LNCaP clone FGC (cell line): ENCODE data around the gene ABHD11.
"Not testable (repeated sequence)": the region's sequence is repeated elsewhere in the genome, so short reads cannot be mapped to it uniquely, and the experiment has no call there.

ENCODE experiments used
- DNase-seq: peaks from one replicate; pipeline ENCODE4 v3.0.0-alpha.2; 2011; ENCODE audit warnings: low read depth
- H3K4me3 ChIP-seq: 2 replicates; pipeline ENCODE4 v1.5.1; 2011; ENCODE audit warnings: mild to moderate bottlenecking, low read depth, low read length, control low read depth
- CTCF ChIP-seq: IDR thresholded peaks from 2 replicates; pipeline ENCODE4 v1.5.1; 2012; ENCODE audit warnings: mild to moderate bottlenecking; ENCODE audit not compliant: control insufficient read depth, insufficient read depth; ENCODE audit errors: extremely low read depth

Gene ABHD11

GRCh38 chr7:73738612-73739386, at the start of gene ABHD11:
ABHD11 (minus strand) TSS chr7:73738802; CDS start chr7:73738770, 32 bp downstream.
- peak; percentile 93 for DNase-seq
- peak within 1 kb of the TSS; percentile 89 for H3K4me3 ChIP-seq
- 0 out of 2 replicates have a peak, but pooled peaks have one; percentile 3 for TF ChIP-seq CTCF

- not testable (repeated sequence) for DNase-seq, H3K4me3 ChIP-seq
Observed at GRCh38 chr7:73787786-73788048, 49.1 kb upstream of the ABHD11 start.

- DNase-seq = no peak
- TF ChIP-seq CTCF = no peak
Observed at GRCh38 chr7:73786588-73786987, 48.0 kb upstream of the ABHD11 start.

GRCh38 chr7:73779517-73779916, 40.9 kb upstream of the ABHD11 start:
- no peak for DNase-seq
- H3K4me3 ChIP-seq = no peak overlapping the region
- TF ChIP-seq CTCF = no peak

More at GRCh38 chr7:73786588-73786987, 48.0 kb upstream of the ABHD11 start:
- H3K4me3 ChIP-seq = no peak overlapping the region

GRCh38 chr7:73778801-73779389, 40.3 kb upstream of the ABHD11 start:
- DNase-seq = no peak
- TF ChIP-seq CTCF = no peak

GRCh38 chr7:73774923-73775322, 36.3 kb upstream of the ABHD11 start:
- no peak for DNase-seq
- H3K4me3 ChIP-seq = no peak overlapping the region
- TF ChIP-seq CTCF = no peak

More at GRCh38 chr7:73778801-73779389, 40.3 kb upstream of the ABHD11 start:
- H3K4me3 ChIP-seq = no peak overlapping the region

- no peak for TF ChIP-seq CTCF
- no peak for DNase-seq
- no peak overlapping the region for H3K4me3 ChIP-seq
Observed at GRCh38 chr7:73773700-73774517, 35.3 kb upstream of the ABHD11 start.
